GM13976 (cell line): ENCODE measurements around the gene KRT72.

Experiments
- DNase-seq: peaks from one replicate; pipeline ENCODE4 v3.0.0; 2012; ENCODE audit warnings: low spot score
- in situ Hi-C: fragments of 300-500 bp; cut with MboI; formaldehyde crosslinking; loops from one replicate; pipeline ENCODE4 v1.12.0; 2022; ENCODE audit warnings: low sequenced_read_pairs, mixed read lengths, inconsistent platforms; ENCODE audit not compliant: unreplicated experiment
- TF ChIP-seq, protein P1 (sequence below): IDR thresholded peaks from 2 replicates; pipeline ENCODE4 v1.5.1; 2012; ENCODE audit warnings: borderline replicate concordance, mild to moderate bottlenecking; ENCODE audit not compliant: insufficient read depth; ENCODE audit errors: extremely low read depth, missing control alignments, control extremely low read depth

The KRT72 gene

DNA sequence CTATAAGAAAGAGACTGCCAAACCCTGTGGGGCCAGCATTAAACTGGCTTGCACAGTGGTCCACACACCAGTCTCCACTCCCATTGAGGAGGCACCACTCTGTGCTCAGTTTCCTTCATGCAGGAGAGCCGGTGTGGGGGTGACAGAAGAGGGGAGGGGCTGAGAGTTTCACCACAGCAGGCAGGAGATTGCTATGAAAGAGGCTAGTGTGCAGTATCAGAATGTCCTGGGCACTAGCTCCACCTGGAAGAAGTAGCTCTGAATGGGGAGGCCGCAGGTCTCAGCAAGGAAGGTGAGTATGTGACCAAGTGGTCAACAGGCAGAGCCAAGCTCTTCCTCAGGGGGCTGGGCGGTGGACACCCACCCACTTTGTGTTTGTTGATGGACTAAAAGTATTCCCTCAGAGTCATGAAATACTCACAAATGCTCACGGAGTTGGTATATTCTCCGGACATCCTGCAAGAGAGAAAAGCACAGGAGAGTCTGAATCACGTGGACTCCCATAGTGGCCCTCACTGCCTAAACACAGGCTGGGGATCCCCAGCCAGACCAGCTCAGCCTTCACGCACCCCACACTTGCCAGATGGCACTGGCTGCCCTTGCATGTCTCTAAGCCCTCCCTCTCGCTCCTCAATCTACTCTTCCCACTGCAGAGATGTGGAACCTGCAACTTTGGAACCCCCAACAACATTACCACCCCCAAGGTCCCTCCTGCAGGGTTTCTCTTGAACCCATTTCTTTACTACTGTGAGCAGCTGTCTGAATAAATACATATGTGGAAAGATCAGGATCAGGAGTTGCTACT is 7.8 kb upstream of the KRT72 start:
- in situ Hi-C loops: no loop called here
- TF ChIP-seq, protein P1, sequence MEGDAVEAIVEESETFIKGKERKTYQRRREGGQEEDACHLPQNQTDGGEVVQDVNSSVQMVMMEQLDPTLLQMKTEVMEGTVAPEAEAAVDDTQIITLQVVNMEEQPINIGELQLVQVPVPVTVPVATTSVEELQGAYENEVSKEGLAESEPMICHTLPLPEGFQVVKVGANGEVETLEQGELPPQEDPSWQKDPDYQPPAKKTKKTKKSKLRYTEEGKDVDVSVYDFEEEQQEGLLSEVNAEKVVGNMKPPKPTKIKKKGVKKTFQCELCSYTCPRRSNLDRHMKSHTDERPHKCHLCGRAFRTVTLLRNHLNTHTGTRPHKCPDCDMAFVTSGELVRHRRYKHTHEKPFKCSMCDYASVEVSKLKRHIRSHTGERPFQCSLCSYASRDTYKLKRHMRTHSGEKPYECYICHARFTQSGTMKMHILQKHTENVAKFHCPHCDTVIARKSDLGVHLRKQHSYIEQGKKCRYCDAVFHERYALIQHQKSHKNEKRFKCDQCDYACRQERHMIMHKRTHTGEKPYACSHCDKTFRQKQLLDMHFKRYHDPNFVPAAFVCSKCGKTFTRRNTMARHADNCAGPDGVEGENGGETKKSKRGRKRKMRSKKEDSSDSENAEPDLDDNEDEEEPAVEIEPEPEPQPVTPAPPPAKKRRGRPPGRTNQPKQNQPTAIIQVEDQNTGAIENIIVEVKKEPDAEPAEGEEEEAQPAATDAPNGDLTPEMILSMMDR: no peak
- no peak for DNase-seq

DNA sequence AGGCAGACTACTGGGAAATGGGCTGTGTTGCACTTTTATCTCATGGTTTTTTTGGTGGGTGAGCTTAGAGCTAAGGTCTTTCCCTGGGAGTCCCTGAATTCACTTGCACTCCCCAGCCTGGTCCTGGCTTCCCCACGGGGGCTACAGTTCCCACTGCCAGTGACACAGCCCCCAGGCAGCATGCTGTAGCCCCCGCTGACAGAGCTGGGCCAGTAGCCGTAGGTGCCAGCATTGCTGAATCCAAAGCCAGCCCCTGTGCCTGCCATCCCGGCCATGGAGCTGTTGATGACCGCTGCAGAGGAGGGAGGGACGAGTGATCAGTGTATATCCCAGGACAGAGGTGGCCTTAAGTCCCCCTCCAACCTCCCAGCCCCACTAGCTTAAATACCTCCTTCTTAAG is 6.9 kb upstream of the KRT72 start:
- no peak for DNase-seq
- TF ChIP-seq, protein P1: no peak
- in situ Hi-C loops: no loop called here

DNA sequence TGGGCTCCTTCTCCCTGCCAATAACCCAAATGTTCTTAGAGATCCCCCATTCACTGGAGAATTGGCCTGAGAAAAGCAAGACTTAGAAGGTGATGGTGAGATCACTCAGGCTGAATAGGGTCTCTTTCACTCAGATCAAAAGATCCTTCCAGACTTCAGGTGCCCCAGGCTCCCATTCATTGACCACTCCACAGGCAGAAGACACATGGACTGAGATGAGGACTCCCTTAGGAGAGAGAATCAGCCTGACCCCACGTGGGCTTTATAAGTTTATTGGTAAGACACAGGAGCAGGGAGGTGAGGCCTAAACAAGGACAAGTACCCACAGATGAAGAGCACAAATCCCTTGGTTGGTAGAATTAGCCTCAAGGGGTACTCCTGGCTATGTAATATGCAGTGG is 6.1 kb upstream of the KRT72 start:
- no peak for DNase-seq
- in situ Hi-C loops: no loop called here
- TF ChIP-seq, protein P1: no peak

DNA sequence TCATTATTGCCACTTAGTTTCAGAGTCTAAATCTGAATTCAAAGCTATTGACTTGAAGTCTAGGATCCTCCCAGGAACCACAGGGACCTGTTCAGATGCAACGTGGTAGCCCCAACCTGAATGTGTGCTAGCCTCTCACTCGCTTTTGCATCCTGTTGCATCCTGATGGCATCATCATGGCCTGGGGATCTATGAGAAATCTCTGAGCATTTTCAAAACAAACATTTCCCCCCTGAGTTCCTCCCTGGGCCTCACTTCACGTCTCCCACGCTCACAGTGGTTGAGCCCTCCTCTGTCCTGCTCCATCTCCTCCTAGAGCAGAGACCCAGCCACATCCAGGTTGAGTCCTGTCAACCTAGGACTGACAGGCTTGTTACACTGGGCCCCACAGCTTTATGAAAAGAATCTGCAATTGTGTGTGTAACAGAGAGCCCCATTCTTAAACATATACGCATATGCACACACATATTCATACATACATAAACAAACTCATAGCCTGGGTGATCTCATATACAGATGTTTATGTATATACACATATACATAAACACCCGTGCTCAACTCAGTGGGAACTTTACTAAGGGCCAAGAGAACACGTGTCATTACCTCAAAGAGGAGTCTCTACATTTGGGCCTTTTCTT is 5.4 kb upstream of the KRT72 start:
- no peak for DNase-seq
- TF ChIP-seq, protein P1: no peak
- in situ Hi-C loops: no loop called here

DNA sequence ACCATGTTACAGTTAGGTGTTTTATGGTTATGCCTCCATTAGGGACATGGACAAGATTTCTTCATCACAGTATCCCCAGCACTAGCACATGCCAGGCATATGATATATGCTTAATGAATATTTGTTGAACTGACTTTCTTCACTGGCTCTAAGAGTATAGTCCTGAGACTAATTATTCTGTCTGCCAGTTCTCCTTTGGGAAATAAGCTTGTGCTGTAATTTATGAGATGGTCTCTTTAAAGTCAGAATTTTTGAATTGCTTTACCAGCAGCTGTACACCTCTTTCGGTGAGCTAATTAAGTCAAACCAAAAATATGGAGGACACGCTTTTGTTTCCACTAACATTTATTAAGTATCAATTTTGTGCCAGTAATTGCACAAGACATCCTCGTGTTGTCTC is 4.8 kb upstream of the KRT72 start:
- no peak for DNase-seq
- TF ChIP-seq, protein P1: no peak
- in situ Hi-C loops: no loop called here

DNA sequence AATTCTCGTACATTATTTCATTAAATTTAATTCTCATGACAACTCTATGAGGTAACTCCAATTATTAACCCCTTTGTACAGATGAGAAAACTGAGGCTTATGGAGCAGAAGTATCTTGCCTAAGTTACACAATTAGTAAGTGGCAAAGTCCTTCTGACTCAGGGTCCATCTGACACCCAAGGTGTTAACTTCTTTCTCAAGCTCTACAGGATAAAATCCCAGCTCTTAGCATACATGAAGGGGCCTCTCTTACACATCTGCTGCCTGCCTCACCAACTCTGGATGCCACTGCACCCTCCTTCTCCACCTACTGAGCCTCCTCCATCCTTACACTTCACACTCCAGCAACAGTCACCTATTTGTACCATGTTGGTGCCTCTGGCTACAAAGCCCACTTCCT is 4.3 kb upstream of the KRT72 start:
- TF ChIP-seq, protein P1: no peak
- no peak for DNase-seq
- in situ Hi-C loops: no loop called here
